ENCODE measurements around the gene CA5A.
A peak's percentile ranks its signal among the peaks of the same experiment; 100 is the strongest.
"Not testable (repeated sequence)": the region's sequence is repeated elsewhere in the genome, so short reads cannot be mapped to it uniquely, and the experiment has no call there.

The CA5A gene

GRCh38 chr16:87936375-87937230 is at the start of gene CA5A:
Gene CA5A (minus strand): TSS chr16:87936529. CDS start chr16:87936450, 79 bp downstream.
- no peak for DNase-seq

- not testable (repeated sequence) for DNase-seq
Measured at GRCh38 chr16:87985493-87985892, 49.2 kb upstream of the CA5A start.

- DNase-seq: no peak
Measured at GRCh38 chr16:87984632-87985267, 48.4 kb upstream of the CA5A start.

GRCh38 chr16:87984180-87984579 is 47.9 kb upstream of the CA5A start:
- peak; percentile 19 for DNase-seq

GRCh38 chr16:87983737-87984097 is 47.4 kb upstream of the CA5A start:
- peak; percentile 70 for DNase-seq

- DNase-seq: not testable (repeated sequence)
Measured at GRCh38 chr16:87983072-87983736, 46.9 kb upstream of the CA5A start.

GRCh38 chr16:87982581-87983041 is 46.3 kb upstream of the CA5A start:
- no peak for DNase-seq

GRCh38 chr16:87981376-87981775 is 45.0 kb upstream of the CA5A start:
- peak; percentile 72 for DNase-seq

GRCh38 chr16:87979911-87980630 is 43.7 kb upstream of the CA5A start:
- DNase-seq: peak; percentile 18

- no peak for DNase-seq
Measured at GRCh38 chr16:87979352-87979751, 43.0 kb upstream of the CA5A start.

- no peak for DNase-seq
Measured at GRCh38 chr16:87978127-87978526, 41.8 kb upstream of the CA5A start.

- no peak for DNase-seq
Measured at GRCh38 chr16:87976665-87977064, 40.3 kb upstream of the CA5A start.

GRCh38 chr16:87974178-87974577 is 37.8 kb upstream of the CA5A start:
- DNase-seq: no peak

GRCh38 chr16:87973717-87974116 is 37.4 kb upstream of the CA5A start:
- DNase-seq: no peak

GRCh38 chr16:87971933-87972332 is 35.6 kb upstream of the CA5A start:
- no peak for DNase-seq

- no peak for DNase-seq
Measured at GRCh38 chr16:87970186-87970585, 33.9 kb upstream of the CA5A start.

GRCh38 chr16:87968541-87968940 is 32.2 kb upstream of the CA5A start:
- DNase-seq: no peak

- DNase-seq: no peak
Measured at GRCh38 chr16:87966685-87967185, 30.4 kb upstream of the CA5A start.

- DNase-seq: no peak
Measured at GRCh38 chr16:87966064-87966645, 29.8 kb upstream of the CA5A start.

- DNase-seq: no peak
Measured at GRCh38 chr16:87965417-87965816, 29.1 kb upstream of the CA5A start.

GRCh38 chr16:87964049-87964659 is 27.8 kb upstream of the CA5A start:
- DNase-seq: no peak

- DNase-seq: peak; percentile 86
Measured at GRCh38 chr16:87963400-87963799, 27.1 kb upstream of the CA5A start.

Measured in activated CD4-positive, alpha-beta T cell treated with anti-CD3 and anti-CD28 coated beads, Interleukin-2, Interleukin-6, amounts not matched to agents 100 ng/mL and 50 ng/mL, durations not matched to agents 16 hours and 8 hours (primary cell).